Measurements from ENCODE around the gene ACYP1.

Gene ACYP1

DNA sequence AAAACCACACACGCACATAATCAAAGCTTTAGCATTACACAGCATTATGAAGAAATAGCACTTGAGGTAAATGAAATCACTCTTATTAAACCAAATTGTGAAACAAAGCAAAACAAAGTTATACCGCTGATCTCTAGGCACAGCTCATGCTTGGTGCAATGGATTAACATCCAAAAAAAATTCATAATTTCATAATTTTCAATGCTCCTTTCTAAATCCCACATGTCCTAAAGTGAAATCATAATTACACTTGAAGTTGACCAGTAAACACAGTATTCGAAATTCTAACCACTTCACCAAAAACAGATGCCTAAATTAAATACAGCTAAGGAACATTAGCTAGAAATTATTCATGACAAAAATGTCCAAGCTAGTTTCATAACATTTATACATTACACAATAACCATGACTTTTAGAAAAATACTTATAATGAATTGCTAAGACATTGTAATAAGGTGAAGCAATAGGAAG is 14.1 kb downstream of the ACYP1 start:
- H3K4me3 ChIP-seq (ENCODE audit: low read length), result no peak overlapping the region
- no peaks in the 10 kb centered on the region for H3K4me1 ChIP-seq (ENCODE audit: insufficient read depth, low read length)
- no peak overlapping the region for H3K27ac ChIP-seq (ENCODE audit: low read length)

DNA sequence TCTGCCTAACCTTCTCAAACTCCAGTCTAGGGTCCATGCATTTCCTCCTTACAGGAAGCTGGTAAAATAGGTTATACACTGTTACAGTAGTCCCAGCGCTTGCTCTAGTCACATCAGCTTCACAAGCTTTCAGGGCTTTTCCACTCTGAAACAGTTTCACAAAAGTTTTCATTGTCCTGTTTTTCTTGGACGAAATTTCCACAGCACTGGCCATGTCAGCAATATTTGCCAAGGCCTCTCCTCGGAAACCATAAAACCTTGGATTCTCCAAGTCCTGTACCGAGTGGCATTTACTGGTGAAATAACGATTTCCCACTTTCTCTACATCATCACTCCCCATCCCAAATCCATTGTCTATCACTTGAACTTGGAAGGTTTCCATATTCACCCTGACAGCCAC is 14.7 kb downstream of the ACYP1 start:
- Histone ChIP-seq H3K36me3 (ENCODE audit: insufficient read depth, low read depth, low read length) (no peaks in the 10 kb centered on the region; the same call in 1 of the 2 replicates), H3K4me1 (ENCODE audit: insufficient read depth, low read length) (no peaks in the 10 kb centered on the region), H3K27ac (ENCODE audit: low read length) (no peak overlapping the region), H3K9ac (ENCODE audit: low read depth, low read length) (no peak overlapping the region), H3K9me3 (ENCODE audit: insufficient read depth, low read depth, low read length) (no peaks in the 10 kb centered on the region), H3K4me3 (ENCODE audit: low read length) (no peak overlapping the region), H3K27me3 (ENCODE audit: insufficient read depth, low read length) (no peaks in the 10 kb centered on the region)

More for the DNA sequence above, 14.1 kb downstream of the ACYP1 start:
- Histone ChIP-seq H3K9ac (ENCODE audit: low read depth, low read length) (no peak overlapping the region), H3K27me3 (ENCODE audit: insufficient read depth, low read length) (no peaks in the 10 kb centered on the region), H3K36me3 (ENCODE audit: insufficient read depth, low read depth, low read length) (no peaks in the 10 kb centered on the region; the same call in 1 of the 2 replicates), H3K9me3 (ENCODE audit: insufficient read depth, low read depth, low read length) (no peaks in the 10 kb centered on the region)

- H3K36me3 ChIP-seq (ENCODE audit: insufficient read depth, low read depth, low read length), result no peaks in the 10 kb centered on the region
- no peaks in the 10 kb centered on the region for H3K9me3 ChIP-seq (ENCODE audit: insufficient read depth, low read depth, low read length)
- no peak overlapping the region for H3K4me3 ChIP-seq (ENCODE audit: low read length)
- no peaks in the 10 kb centered on the region for H3K27me3 ChIP-seq (ENCODE audit: insufficient read depth, low read length)
- no peak overlapping the region for H3K27ac ChIP-seq (ENCODE audit: low read length)
- no peak overlapping the region for H3K9ac ChIP-seq (ENCODE audit: low read depth, low read length)
- H3K4me1 ChIP-seq (ENCODE audit: insufficient read depth, low read length), result no peaks in the 10 kb centered on the region
Observed at GRCh38 chr14:75048101-75048500, 15.7 kb downstream of the ACYP1 start.

DNA sequence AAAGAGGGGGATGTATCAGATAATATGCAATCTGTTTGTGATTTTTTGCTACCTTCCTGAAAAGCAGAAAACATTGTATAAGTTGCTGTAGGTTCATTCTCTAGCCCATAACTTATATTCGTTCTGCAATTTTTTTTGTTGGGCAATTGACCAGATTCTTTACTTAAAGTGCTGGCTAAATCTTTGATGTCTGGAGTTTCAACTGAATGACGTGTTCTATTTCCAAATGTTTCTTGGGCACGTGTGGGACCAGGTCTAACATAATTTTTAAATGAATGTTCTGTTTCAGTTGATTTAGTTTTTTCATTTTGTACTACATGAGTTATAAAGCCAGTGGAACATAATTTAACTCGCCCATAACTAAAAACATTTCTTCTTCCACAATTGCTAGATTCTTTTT is 16.3 kb downstream of the ACYP1 start:
- Histone ChIP-seq H3K36me3 (ENCODE audit: insufficient read depth, low read depth, low read length) (no peaks in the 10 kb centered on the region), H3K27ac (ENCODE audit: low read length) (no peak overlapping the region), H3K9me3 (ENCODE audit: insufficient read depth, low read depth, low read length) (no peaks in the 10 kb centered on the region), H3K4me3 (ENCODE audit: low read length) (no peak overlapping the region), H3K4me1 (ENCODE audit: insufficient read depth, low read length) (no peaks in the 10 kb centered on the region), H3K9ac (ENCODE audit: low read depth, low read length) (no peak overlapping the region), H3K27me3 (ENCODE audit: insufficient read depth, low read length) (no peaks in the 10 kb centered on the region)

GRCh38 chr14:75046899-75047298 is 16.9 kb downstream of the ACYP1 start:
- Histone ChIP-seq H3K4me1 (ENCODE audit: insufficient read depth, low read length) (no peaks in the 10 kb centered on the region), H3K27ac (ENCODE audit: low read length) (no peak overlapping the region), H3K9ac (ENCODE audit: low read depth, low read length) (no peak overlapping the region), H3K9me3 (ENCODE audit: insufficient read depth, low read depth, low read length) (no peaks in the 10 kb centered on the region), H3K27me3 (ENCODE audit: insufficient read depth, low read length) (no peaks in the 10 kb centered on the region), H3K36me3 (ENCODE audit: insufficient read depth, low read depth, low read length) (peaks cover 3% of the 10 kb centered on the region; the same call in 1 of the 2 replicates), H3K4me3 (ENCODE audit: low read length) (no peak overlapping the region)

DNA sequence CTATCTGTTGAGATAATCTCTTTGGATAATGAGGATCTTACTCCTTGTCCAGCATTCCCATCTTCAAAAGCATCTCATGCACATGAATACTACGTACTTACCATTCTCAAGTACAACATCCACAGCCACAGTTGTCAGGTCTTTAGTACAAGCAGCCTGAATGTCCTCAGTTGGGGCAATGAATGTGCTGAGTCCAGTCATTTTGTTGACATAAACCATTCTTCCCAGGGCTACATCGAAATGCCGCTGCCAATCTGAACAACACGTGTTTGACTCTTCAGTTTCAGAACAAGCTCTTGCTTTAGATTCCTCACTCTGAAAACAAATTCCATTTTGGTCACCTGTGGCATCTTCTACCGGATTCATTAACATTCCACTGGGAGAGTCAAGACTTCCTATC is 17.5 kb downstream of the ACYP1 start:
- Histone ChIP-seq H3K27me3 (ENCODE audit: insufficient read depth, low read length) (no peaks in the 10 kb centered on the region), H3K9me3 (ENCODE audit: insufficient read depth, low read depth, low read length) (no peaks in the 10 kb centered on the region), H3K27ac (ENCODE audit: low read length) (no peak overlapping the region), H3K4me1 (ENCODE audit: insufficient read depth, low read length) (no peaks in the 10 kb centered on the region), H3K4me3 (ENCODE audit: low read length) (no peak overlapping the region), H3K36me3 (ENCODE audit: insufficient read depth, low read depth, low read length) (peaks cover 10% of the 10 kb centered on the region; the same call in 1 of the 2 replicates), H3K9ac (ENCODE audit: low read depth, low read length) (no peak overlapping the region)

GRCh38 chr14:75044752-75045151 is 19.1 kb downstream of the ACYP1 start:
- H3K9me3 ChIP-seq (ENCODE audit: insufficient read depth, low read depth, low read length), result no peaks in the 10 kb centered on the region
- H3K27ac ChIP-seq (ENCODE audit: low read length), result no peak overlapping the region
- no peak overlapping the region for H3K4me3 ChIP-seq (ENCODE audit: low read length)
- no peak overlapping the region for H3K9ac ChIP-seq (ENCODE audit: low read depth, low read length)
- H3K36me3 ChIP-seq (ENCODE audit: insufficient read depth, low read depth, low read length), result peaks cover 14% of the 10 kb centered on the region; the same call in 1 of the 2 replicates
- H3K27me3 ChIP-seq (ENCODE audit: insufficient read depth, low read length), result no peaks in the 10 kb centered on the region
- no peaks in the 10 kb centered on the region for H3K4me1 ChIP-seq (ENCODE audit: insufficient read depth, low read length)

GRCh38 chr14:75044322-75044721 is 19.5 kb downstream of the ACYP1 start:
- Histone ChIP-seq H3K27ac (ENCODE audit: low read length) (no peak overlapping the region), H3K4me1 (ENCODE audit: insufficient read depth, low read length) (no peaks in the 10 kb centered on the region), H3K9me3 (ENCODE audit: insufficient read depth, low read depth, low read length) (no peaks in the 10 kb centered on the region)

DNA sequence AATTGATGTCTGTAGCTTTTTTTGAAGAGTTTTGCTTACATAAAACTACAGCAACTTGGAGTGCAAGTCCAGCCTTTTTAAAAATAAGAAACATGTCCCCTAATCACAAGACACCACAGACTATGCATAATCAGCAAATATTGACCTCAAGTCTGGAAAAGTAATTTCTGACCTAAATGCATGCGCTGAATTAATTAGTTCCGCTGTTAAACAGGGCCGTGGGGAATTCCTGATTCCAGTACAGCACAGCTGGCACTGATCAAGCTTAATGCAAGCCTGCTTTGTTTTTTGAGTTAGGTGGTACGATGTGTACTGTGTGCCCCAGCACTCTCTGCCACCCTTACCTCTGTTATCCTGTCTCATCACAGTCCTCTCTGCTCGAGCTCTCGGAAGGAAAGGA is 21.8 kb downstream of the ACYP1 start:
- Histone ChIP-seq H3K27me3 (ENCODE audit: insufficient read depth, low read length) (no peaks in the 10 kb centered on the region), H3K36me3 (ENCODE audit: insufficient read depth, low read depth, low read length) (peaks cover 24% of the 10 kb centered on the region; the same call in 1 of the 2 replicates), H3K4me1 (ENCODE audit: insufficient read depth, low read length) (no peaks in the 10 kb centered on the region), H3K4me3 (ENCODE audit: low read length) (no peak overlapping the region), H3K9ac (ENCODE audit: low read depth, low read length) (no peak overlapping the region), H3K9me3 (ENCODE audit: insufficient read depth, low read depth, low read length) (no peaks in the 10 kb centered on the region), H3K27ac (ENCODE audit: low read length) (no peak overlapping the region)

More at GRCh38 chr14:75044322-75044721, 19.5 kb downstream of the ACYP1 start:
- Histone ChIP-seq H3K27me3 (ENCODE audit: insufficient read depth, low read length) (no peaks in the 10 kb centered on the region), H3K9ac (ENCODE audit: low read depth, low read length) (no peak overlapping the region), H3K36me3 (ENCODE audit: insufficient read depth, low read depth, low read length) (peaks cover 14% of the 10 kb centered on the region; the same call in 1 of the 2 replicates), H3K4me3 (ENCODE audit: low read length) (no peak overlapping the region)

DNA sequence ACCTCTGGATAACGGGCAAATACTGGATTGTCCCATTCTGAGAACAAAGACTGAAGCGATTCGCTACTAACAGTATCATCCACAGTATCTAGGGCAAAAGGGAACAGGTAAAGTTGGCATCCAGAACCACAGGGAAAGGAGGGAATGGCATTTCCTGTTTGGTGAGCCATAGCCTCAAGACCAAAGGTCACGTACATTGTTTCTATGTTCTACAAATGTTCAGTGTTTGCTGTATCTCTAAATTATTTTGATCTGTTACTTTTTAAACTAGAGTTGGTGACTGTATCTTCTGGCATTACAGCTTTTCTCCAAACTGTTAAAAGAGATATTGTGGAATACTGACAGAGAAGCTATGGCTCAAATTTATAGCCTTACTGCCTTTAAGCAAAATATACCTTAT is 22.2 kb downstream of the ACYP1 start:
- Histone ChIP-seq H3K9me3 (ENCODE audit: insufficient read depth, low read depth, low read length) (no peaks in the 10 kb centered on the region), H3K4me3 (ENCODE audit: low read length) (no peak overlapping the region), H3K36me3 (ENCODE audit: insufficient read depth, low read depth, low read length) (peaks cover 27% of the 10 kb centered on the region; the same call in 1 of the 2 replicates), H3K27me3 (ENCODE audit: insufficient read depth, low read length) (no peaks in the 10 kb centered on the region), H3K27ac (ENCODE audit: low read length) (no peak overlapping the region), H3K9ac (ENCODE audit: low read depth, low read length) (no peak overlapping the region), H3K4me1 (ENCODE audit: insufficient read depth, low read length) (no peaks in the 10 kb centered on the region)

- no peak overlapping the region for H3K27ac ChIP-seq (ENCODE audit: low read length)
- peaks cover 29% of the 10 kb centered on the region; the same call in 1 of the 2 replicates for H3K36me3 ChIP-seq (ENCODE audit: insufficient read depth, low read depth, low read length)
- H3K9me3 ChIP-seq (ENCODE audit: insufficient read depth, low read depth, low read length), result no peaks in the 10 kb centered on the region
- H3K4me1 ChIP-seq (ENCODE audit: insufficient read depth, low read length), result no peaks in the 10 kb centered on the region
- no peak overlapping the region for H3K4me3 ChIP-seq (ENCODE audit: low read length)
- no peak overlapping the region for H3K9ac ChIP-seq (ENCODE audit: low read depth, low read length)
- no peaks in the 10 kb centered on the region for H3K27me3 ChIP-seq (ENCODE audit: insufficient read depth, low read length)
Observed at GRCh38 chr14:75040959-75041358, 22.9 kb downstream of the ACYP1 start.

DNA sequence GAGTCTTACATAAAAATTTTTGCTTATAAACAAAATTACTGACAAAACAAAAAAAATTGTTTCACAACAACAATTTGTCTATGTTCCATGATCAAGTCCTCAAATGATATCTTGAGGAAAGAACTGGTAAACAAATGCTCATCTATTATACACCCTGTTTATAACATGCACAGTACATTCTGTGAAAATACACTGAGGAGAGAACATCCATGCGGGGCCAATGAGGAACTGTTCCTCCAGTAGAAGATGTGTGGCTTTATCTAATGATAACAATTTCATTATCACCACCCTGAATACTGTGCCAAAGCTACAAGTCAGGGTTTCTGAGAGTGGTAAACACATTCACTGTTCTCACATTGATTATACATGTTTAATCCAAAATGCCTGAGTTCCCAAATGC is 23.3 kb downstream of the ACYP1 start:
- no peak overlapping the region for H3K4me3 ChIP-seq (ENCODE audit: low read length)
- H3K9me3 ChIP-seq (ENCODE audit: insufficient read depth, low read depth, low read length), result no peaks in the 10 kb centered on the region
- peaks cover 34% of the 10 kb centered on the region; the same call in 1 of the 2 replicates for H3K36me3 ChIP-seq (ENCODE audit: insufficient read depth, low read depth, low read length)
- H3K4me1 ChIP-seq (ENCODE audit: insufficient read depth, low read length), result no peaks in the 10 kb centered on the region
- H3K27me3 ChIP-seq (ENCODE audit: insufficient read depth, low read length), result no peaks in the 10 kb centered on the region
- no peak overlapping the region for H3K27ac ChIP-seq (ENCODE audit: low read length)
- H3K9ac ChIP-seq (ENCODE audit: low read depth, low read length), result no peak overlapping the region

Data from iPS-20b (cell line).